ENCODE data around the gene PIK3R1.

The PIK3R1 gene

GRCh38 chr5:68266457-68266856 is 50.9 kb downstream of the PIK3R1 start:
- no peak for DNase-seq (ENCODE audit: low read depth)
- no peak for TF ChIP-seq CTCF (IDR thresholded peaks at IDR 0.05; ENCODE audit: insufficient read depth, low read depth, low read length, missing control alignments)
- no peak overlapping the region for H3K4me3 ChIP-seq (ENCODE audit: low read depth, low read length)

- H3K4me3 ChIP-seq (ENCODE audit: low read depth, low read length), result no peak overlapping the region
- no peak for DNase-seq (ENCODE audit: low read depth)
- TF ChIP-seq CTCF (IDR thresholded peaks at IDR 0.05; ENCODE audit: insufficient read depth, low read depth, low read length, missing control alignments), result no peak
Observed at GRCh38 chr5:68267066-68267465, 51.5 kb downstream of the PIK3R1 start.

GRCh38 chr5:68268101-68268851 is 52.7 kb downstream of the PIK3R1 start:
- peak; percentile 34 for DNase-seq (ENCODE audit: low read depth)
- TF ChIP-seq CTCF (IDR thresholded peaks at IDR 0.05; ENCODE audit: insufficient read depth, low read depth, low read length, missing control alignments), result no peak
- H3K4me3 ChIP-seq (ENCODE audit: low read depth, low read length), result peak overlapping the region; percentile 32

GRCh38 chr5:68268852-68269130 is 53.2 kb downstream of the PIK3R1 start:
- peak overlapping the region; percentile 32 for H3K4me3 ChIP-seq (ENCODE audit: low read depth, low read length)
- TF ChIP-seq CTCF (IDR thresholded peaks at IDR 0.05; ENCODE audit: insufficient read depth, low read depth, low read length, missing control alignments), result no peak
- DNase-seq (ENCODE audit: low read depth), result no peak

- no peak overlapping the region for H3K4me3 ChIP-seq (ENCODE audit: low read depth, low read length)
- no peak for DNase-seq (ENCODE audit: low read depth)
- TF ChIP-seq CTCF (IDR thresholded peaks at IDR 0.05; ENCODE audit: insufficient read depth, low read depth, low read length, missing control alignments), result no peak
Observed at GRCh38 chr5:68269820-68270219, 54.3 kb downstream of the PIK3R1 start.

- TF ChIP-seq CTCF (IDR thresholded peaks at IDR 0.05; ENCODE audit: insufficient read depth, low read depth, low read length, missing control alignments), result no peak
- no peak for DNase-seq (ENCODE audit: low read depth)
- H3K4me3 ChIP-seq (ENCODE audit: low read depth, low read length), result no peak overlapping the region
Observed at GRCh38 chr5:68270399-68270975, 54.9 kb downstream of the PIK3R1 start.

- DNase-seq (ENCODE audit: low read depth), result no peak
- H3K4me3 ChIP-seq (ENCODE audit: low read depth, low read length), result no peak overlapping the region
- TF ChIP-seq CTCF (IDR thresholded peaks at IDR 0.05; ENCODE audit: insufficient read depth, low read depth, low read length, missing control alignments), result no peak
Observed at GRCh38 chr5:68271124-68271523, 55.6 kb downstream of the PIK3R1 start.
